ENCODE measurements around the gene CCDC93. TPM values are rescaled to one million over a fixed set of nuclear protein-coding genes. Genes with fewer than 3 reads are reported as not detected.

CCDC93 gene
- polyA plus RNA-seq, 1 donor from 2014 or later, result 98.4 TPM

DNA sequence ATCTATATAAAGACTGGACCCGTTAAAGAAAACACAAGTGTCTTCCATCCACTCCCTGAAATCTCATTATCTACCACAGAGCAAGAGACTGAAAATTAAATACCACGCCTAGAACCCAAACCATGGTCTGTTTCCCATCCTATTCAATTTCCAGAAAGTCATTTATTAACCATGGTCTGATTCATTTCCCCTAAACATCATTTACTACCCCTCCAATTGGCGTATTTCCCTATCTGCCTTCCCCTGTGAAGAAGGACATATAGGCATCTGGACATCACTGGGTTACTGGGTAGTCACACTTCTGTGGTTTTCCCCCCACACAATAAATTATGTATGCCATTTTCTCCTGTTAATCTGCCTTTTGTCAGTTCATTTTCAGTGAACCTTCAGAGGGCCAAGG lies 30.8 kb downstream of the CCDC93 start:
- Histone ChIP-seq H3F3A (ENCODE audit: insufficient read depth, low read length, poor library complexity, severe bottlenecking) (no peaks in the 10 kb centered on the region), H3K9ac (ENCODE audit: low read length) (no peak overlapping the region), H3K27ac (ENCODE audit: low read length) (no peak overlapping the region), H3K79me2 (replicated peaks; ENCODE audit: insufficient read depth, low read length) (no peaks in the 10 kb centered on the region), H2AFZ (ENCODE audit: low read depth, low read length) (no peak overlapping the region), H4K20me1 (ENCODE audit: insufficient read depth) (no peaks in the 10 kb centered on the region), H3K4me3 (ENCODE audit: low read length) (no peak overlapping the region), H3K27me3 (ENCODE audit: insufficient read depth, low read depth, low read length) (no peaks in the 10 kb centered on the region), H3K36me3 (ENCODE audit: insufficient read depth, low read length) (no peaks in the 10 kb centered on the region), H3K4me2 (ENCODE audit: low read length) (no peak overlapping the region), H3K9me3 (ENCODE audit: low read length) (no peaks in the 10 kb centered on the region), H3K9me2 (ENCODE audit: insufficient read depth, low read length) (no peaks in the 10 kb centered on the region)
- no peak for TF ChIP-seq RAD21 (conservative IDR thresholded peaks at IDR 0.05)
- TF ChIP-seq, protein P1, sequence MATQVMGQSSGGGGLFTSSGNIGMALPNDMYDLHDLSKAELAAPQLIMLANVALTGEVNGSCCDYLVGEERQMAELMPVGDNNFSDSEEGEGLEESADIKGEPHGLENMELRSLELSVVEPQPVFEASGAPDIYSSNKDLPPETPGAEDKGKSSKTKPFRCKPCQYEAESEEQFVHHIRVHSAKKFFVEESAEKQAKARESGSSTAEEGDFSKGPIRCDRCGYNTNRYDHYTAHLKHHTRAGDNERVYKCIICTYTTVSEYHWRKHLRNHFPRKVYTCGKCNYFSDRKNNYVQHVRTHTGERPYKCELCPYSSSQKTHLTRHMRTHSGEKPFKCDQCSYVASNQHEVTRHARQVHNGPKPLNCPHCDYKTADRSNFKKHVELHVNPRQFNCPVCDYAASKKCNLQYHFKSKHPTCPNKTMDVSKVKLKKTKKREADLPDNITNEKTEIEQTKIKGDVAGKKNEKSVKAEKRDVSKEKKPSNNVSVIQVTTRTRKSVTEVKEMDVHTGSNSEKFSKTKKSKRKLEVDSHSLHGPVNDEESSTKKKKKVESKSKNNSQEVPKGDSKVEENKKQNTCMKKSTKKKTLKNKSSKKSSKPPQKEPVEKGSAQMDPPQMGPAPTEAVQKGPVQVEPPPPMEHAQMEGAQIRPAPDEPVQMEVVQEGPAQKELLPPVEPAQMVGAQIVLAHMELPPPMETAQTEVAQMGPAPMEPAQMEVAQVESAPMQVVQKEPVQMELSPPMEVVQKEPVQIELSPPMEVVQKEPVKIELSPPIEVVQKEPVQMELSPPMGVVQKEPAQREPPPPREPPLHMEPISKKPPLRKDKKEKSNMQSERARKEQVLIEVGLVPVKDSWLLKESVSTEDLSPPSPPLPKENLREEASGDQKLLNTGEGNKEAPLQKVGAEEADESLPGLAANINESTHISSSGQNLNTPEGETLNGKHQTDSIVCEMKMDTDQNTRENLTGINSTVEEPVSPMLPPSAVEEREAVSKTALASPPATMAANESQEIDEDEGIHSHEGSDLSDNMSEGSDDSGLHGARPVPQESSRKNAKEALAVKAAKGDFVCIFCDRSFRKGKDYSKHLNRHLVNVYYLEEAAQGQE (IDR thresholded peaks at IDR 0.05; ENCODE audit: borderline replicate concordance), result no peak
- no peak for TF ChIP-seq EP300 (conservative IDR thresholded peaks at IDR 0.05; ENCODE audit: poor library complexity, severe bottlenecking)
- no peak for TF ChIP-seq SMC3 (conservative IDR thresholded peaks at IDR 0.05; ENCODE audit: poor library complexity)
- TF ChIP-seq, protein P2, sequence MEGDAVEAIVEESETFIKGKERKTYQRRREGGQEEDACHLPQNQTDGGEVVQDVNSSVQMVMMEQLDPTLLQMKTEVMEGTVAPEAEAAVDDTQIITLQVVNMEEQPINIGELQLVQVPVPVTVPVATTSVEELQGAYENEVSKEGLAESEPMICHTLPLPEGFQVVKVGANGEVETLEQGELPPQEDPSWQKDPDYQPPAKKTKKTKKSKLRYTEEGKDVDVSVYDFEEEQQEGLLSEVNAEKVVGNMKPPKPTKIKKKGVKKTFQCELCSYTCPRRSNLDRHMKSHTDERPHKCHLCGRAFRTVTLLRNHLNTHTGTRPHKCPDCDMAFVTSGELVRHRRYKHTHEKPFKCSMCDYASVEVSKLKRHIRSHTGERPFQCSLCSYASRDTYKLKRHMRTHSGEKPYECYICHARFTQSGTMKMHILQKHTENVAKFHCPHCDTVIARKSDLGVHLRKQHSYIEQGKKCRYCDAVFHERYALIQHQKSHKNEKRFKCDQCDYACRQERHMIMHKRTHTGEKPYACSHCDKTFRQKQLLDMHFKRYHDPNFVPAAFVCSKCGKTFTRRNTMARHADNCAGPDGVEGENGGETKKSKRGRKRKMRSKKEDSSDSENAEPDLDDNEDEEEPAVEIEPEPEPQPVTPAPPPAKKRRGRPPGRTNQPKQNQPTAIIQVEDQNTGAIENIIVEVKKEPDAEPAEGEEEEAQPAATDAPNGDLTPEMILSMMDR (IDR thresholded peaks at IDR 0.05; ENCODE audit: poor library complexity, severe bottlenecking), result no peak
- no peak for TF ChIP-seq MXI1 (conservative IDR thresholded peaks at IDR 0.05; ENCODE audit: poor library complexity, severe bottlenecking)
- no peak for TF ChIP-seq EZH2 (IDR thresholded peaks at IDR 0.05; ENCODE audit: borderline replicate concordance, insufficient read depth, low read length, poor library complexity, severe bottlenecking)

DNA sequence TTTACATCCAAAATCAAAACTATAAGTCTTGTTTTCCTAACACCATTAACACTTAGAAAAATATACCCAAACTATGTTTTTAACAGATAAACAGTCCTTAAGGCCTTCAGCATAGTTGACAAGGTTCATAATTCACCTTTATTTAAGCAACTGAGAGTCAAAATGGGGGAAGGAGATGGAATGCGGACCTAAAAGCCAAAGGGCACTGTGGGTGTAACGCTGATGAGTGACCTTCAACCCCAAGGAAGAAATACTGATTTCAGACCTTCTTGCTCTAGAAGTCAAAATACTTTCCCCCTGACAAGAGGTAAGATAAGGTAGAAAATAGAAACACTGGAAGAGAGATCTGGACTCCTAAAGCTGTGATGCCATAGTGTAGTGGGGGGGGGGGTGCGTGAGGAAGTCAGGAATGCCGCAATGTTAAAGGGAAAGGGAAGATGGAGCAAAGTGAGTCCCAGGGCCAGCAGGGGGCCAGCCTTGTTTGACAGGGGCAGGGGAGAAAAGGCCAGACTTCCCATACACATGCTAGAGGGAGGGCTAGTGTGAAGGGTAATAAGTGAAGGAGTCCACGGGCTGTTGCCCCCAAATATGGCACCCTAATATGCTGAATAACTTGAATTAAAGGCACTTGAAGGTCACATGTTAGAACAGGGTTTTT lies 31.4 kb downstream of the CCDC93 start:
- H3K27me3 ChIP-seq (ENCODE audit: insufficient read depth, low read depth, low read length), result no peaks in the 10 kb centered on the region
- H3K4me2 ChIP-seq (ENCODE audit: low read length), result no peak overlapping the region
- H3F3A ChIP-seq (ENCODE audit: insufficient read depth, low read length, poor library complexity, severe bottlenecking), result no peaks in the 10 kb centered on the region
- H4K20me1 ChIP-seq (ENCODE audit: insufficient read depth), result no peaks in the 10 kb centered on the region
- TF ChIP-seq EZH2 (IDR thresholded peaks at IDR 0.05; ENCODE audit: borderline replicate concordance, insufficient read depth, low read length, poor library complexity, severe bottlenecking) (no peak), EP300 (conservative IDR thresholded peaks at IDR 0.05; ENCODE audit: poor library complexity, severe bottlenecking) (no peak), SMC3 (conservative IDR thresholded peaks at IDR 0.05; ENCODE audit: poor library complexity) (no peak), POLR2AphosphoS5 (IDR thresholded peaks at IDR 0.05) (no peak), RAD21 (conservative IDR thresholded peaks at IDR 0.05) (no peak), MXI1 (conservative IDR thresholded peaks at IDR 0.05; ENCODE audit: poor library complexity, severe bottlenecking) (no peak), TAF1 (IDR thresholded peaks at IDR 0.05; ENCODE audit: low read depth) (no peak)
- TF ChIP-seq, protein P2 (IDR thresholded peaks at IDR 0.05; ENCODE audit: poor library complexity, severe bottlenecking), result no peak
- TF ChIP-seq, protein P1 (IDR thresholded peaks at IDR 0.05; ENCODE audit: borderline replicate concordance), result no peak
- H3K27ac ChIP-seq (ENCODE audit: low read length), result no peak overlapping the region
- H2AFZ ChIP-seq (ENCODE audit: low read depth, low read length), result no peak overlapping the region
- no peaks in the 10 kb centered on the region for H3K36me3 ChIP-seq (ENCODE audit: insufficient read depth, low read length)
- H3K79me2 ChIP-seq (replicated peaks; ENCODE audit: insufficient read depth, low read length), result no peaks in the 10 kb centered on the region
- no peak overlapping the region for H3K9ac ChIP-seq (ENCODE audit: low read length)
- H3K9me2 ChIP-seq (ENCODE audit: insufficient read depth, low read length), result no peaks in the 10 kb centered on the region
- H3K4me3 ChIP-seq (ENCODE audit: low read length), result no peak overlapping the region
- H3K9me3 ChIP-seq (ENCODE audit: low read length), result no peaks in the 10 kb centered on the region

Data from neural cell (in vitro differentiated cells).